GM23338 (cell line): ENCODE measurements around the gene GIPC1.

Experiments used
- CREB1 ChIP-seq: fragments of 250-450 bp; sonication (Bioruptor Pico); IDR thresholded peaks from 2 replicates; pipeline ENCODE4 v1.5.0; 2020; ENCODE audit warnings: low read depth, mild to moderate bottlenecking, moderate library complexity
- CTCF ChIP-seq, 2 experiments: fragments of 200-600 bp in 1 of 2; sonication (generic) in 1 of 2; conservative IDR thresholded peaks; 2 replicates each; pipeline versions ENCODE4 v1.5.1 to v1.6.1; 2016 to 2017; ENCODE audit warnings: antibody characterized with exemption in 2 of 2, low read depth in 2 of 2, mild to moderate bottlenecking in 2 of 2, moderate library complexity in 1 of 2
- ETS1 ChIP-seq: IDR thresholded peaks from 2 replicates; pipeline ENCODE4 v1.6.1; 2016; ENCODE audit warnings: antibody characterized with exemption
- EZH2 ChIP-seq: fragments of 200-600 bp; sonication (generic); IDR thresholded peaks from one replicate; pipeline ENCODE4 v1.8.0; 2017; ENCODE audit warnings: antibody characterized with exemption, mild to moderate bottlenecking, low read depth; ENCODE audit not compliant: unreplicated experiment
- EZH2phosphoT487 ChIP-seq: fragments of 200-600 bp; sonication (generic); IDR thresholded peaks from one replicate; pipeline ENCODE4 v1.8.1; 2018; ENCODE audit warnings: antibody characterized with exemption; ENCODE audit not compliant: unreplicated experiment
- JUNB ChIP-seq: IDR thresholded peaks from one replicate; pipeline ENCODE4 v1.6.1; 2016; ENCODE audit warnings: antibody characterized with exemption; ENCODE audit not compliant: unreplicated experiment
- NANOG ChIP-seq: IDR thresholded peaks from 2 replicates; pipeline ENCODE4 v1.6.1; 2016; ENCODE audit warnings: antibody characterized with exemption, borderline replicate concordance
- POLR2AphosphoS5 ChIP-seq: IDR thresholded peaks from 2 replicates; pipeline ENCODE4 v1.6.1; 2016; ENCODE audit warnings: antibody characterized with exemption, low read depth
- REST ChIP-seq: IDR thresholded peaks from one replicate; pipeline ENCODE4 v1.6.1; 2018; ENCODE audit warnings: antibody characterized with exemption; ENCODE audit not compliant: unreplicated experiment
- STAT1 ChIP-seq: IDR thresholded peaks from one replicate; pipeline ENCODE4 v1.6.1; 2016; ENCODE audit warnings: antibody characterized with exemption; ENCODE audit not compliant: unreplicated experiment
- ZNF114 ChIP-seq: fragments of 250-450 bp; sonication (Bioruptor Pico); IDR thresholded peaks from 2 replicates; pipeline ENCODE4 v1.5.0; 2020; ENCODE audit warnings: mild to moderate bottlenecking, moderate library complexity
- ZNF331 ChIP-seq: fragments of 250-450 bp; sonication (Bioruptor Pico); IDR thresholded peaks from 2 replicates; pipeline ENCODE4 v1.5.0; 2020; ENCODE audit warnings: low read depth, mild to moderate bottlenecking, moderate library complexity
- ZNF462 ChIP-seq: fragments of 250-450 bp; sonication (Bioruptor Pico); IDR thresholded peaks from 2 replicates; pipeline ENCODE4 v1.5.0; 2020; ENCODE audit warnings: mild to moderate bottlenecking, moderate library complexity

- no peak for TF ChIP-seq CTCF (conservative IDR thresholded peaks at IDR 0.05; ENCODE audit: low read depth in 2 of 2)
- TF ChIP-seq EZH2phosphoT487, result no peak
- TF ChIP-seq POLR2AphosphoS5, result no peak
- TF ChIP-seq REST, result no peak
- no peak for TF ChIP-seq EZH2
- TF ChIP-seq CREB1, result no peak
- no peak for TF ChIP-seq JUNB
- TF ChIP-seq ZNF331 (CRISPR knock-in tag), result no peak
- no peak for TF ChIP-seq ETS1
- TF ChIP-seq ZNF462 (CRISPR knock-in tag), result no peak
- TF ChIP-seq NANOG, result no peak
- no peak for TF ChIP-seq ZNF114 (CRISPR knock-in tag)
- TF ChIP-seq STAT1, result no peak
Observed at GRCh38 chr19:14514215-14514863, 18.4 kb upstream of the GIPC1 start.
